HG03565 (cell line): ENCODE measurements around the gene SPATS2.
"Not testable (repeated sequence)": the region's sequence is repeated elsewhere in the genome, so short reads cannot be mapped to it uniquely, and the experiment has no call there.

Experiments used
- ATAC-seq: cut with Tn5 transposase; IDR thresholded peaks from one replicate; pipeline ENCODE4 v1.9.1; 2021; ENCODE audit warnings: mild to moderate bottlenecking, moderate library complexity; ENCODE audit not compliant: unreplicated experiment

Gene SPATS2

GRCh38 chr12:49403971-49404450 is 36.7 kb downstream of the SPATS2 start:
- ATAC-seq: no peak

GRCh38 chr12:49404956-49405355 is 37.7 kb downstream of the SPATS2 start:
- ATAC-seq: no peak

GRCh38 chr12:49410818-49411217 is 43.6 kb downstream of the SPATS2 start:
- ATAC-seq: no peak

- no peak for ATAC-seq
Measured at GRCh38 chr12:49413010-49413409, 45.7 kb downstream of the SPATS2 start.

GRCh38 chr12:49413796-49414195 is 46.5 kb downstream of the SPATS2 start:
- ATAC-seq: no peak

GRCh38 chr12:49414364-49414763 is 47.1 kb downstream of the SPATS2 start:
- ATAC-seq: no peak

- no peak for ATAC-seq
Measured at GRCh38 chr12:49415521-49415970, 48.3 kb downstream of the SPATS2 start.

GRCh38 chr12:49416892-49417291 is 49.6 kb downstream of the SPATS2 start:
- ATAC-seq: no peak

- ATAC-seq: no peak
Measured at GRCh38 chr12:49417558-49417957, 50.3 kb downstream of the SPATS2 start.

GRCh38 chr12:49420556-49420955 is 53.3 kb downstream of the SPATS2 start:
- ATAC-seq: no peak

GRCh38 chr12:49422114-49422513 is 54.9 kb downstream of the SPATS2 start:
- no peak for ATAC-seq

GRCh38 chr12:49428793-49429192 is 61.5 kb downstream of the SPATS2 start:
- ATAC-seq: no peak

GRCh38 chr12:49432616-49433015 is 65.4 kb downstream of the SPATS2 start:
- no peak for ATAC-seq

- not testable (repeated sequence) for ATAC-seq
Measured at GRCh38 chr12:49436799-49437198, 69.5 kb downstream of the SPATS2 start.

- ATAC-seq: no peak
Measured at GRCh38 chr12:49439042-49439441, 71.8 kb downstream of the SPATS2 start.

GRCh38 chr12:49440035-49440434 is 72.8 kb downstream of the SPATS2 start:
- ATAC-seq: no peak

- ATAC-seq: no peak
Measured at GRCh38 chr12:49442915-49443314, 75.7 kb downstream of the SPATS2 start.

- no peak for ATAC-seq
Measured at GRCh38 chr12:49446571-49446970, 79.3 kb downstream of the SPATS2 start.

- ATAC-seq: no peak
Measured at GRCh38 chr12:49448858-49449257, 81.6 kb downstream of the SPATS2 start.

GRCh38 chr12:49451468-49452259 is 84.4 kb downstream of the SPATS2 start:
- ATAC-seq: peak; percentile 76

GRCh38 chr12:49455501-49455900 is 88.2 kb downstream of the SPATS2 start:
- ATAC-seq: no peak

- ATAC-seq: no peak
Measured at GRCh38 chr12:49456131-49456679, 88.9 kb downstream of the SPATS2 start.
